Ascending aorta (tissue), 2 donors: ENCODE data around the gene DHRS7C. TPM values are rescaled to one million over a fixed set of nuclear protein-coding genes. Genes with fewer than 3 reads are reported as not detected.
"Not testable (repeated sequence)": the region's sequence is repeated elsewhere in the genome, so short reads cannot be mapped to it uniquely, and the experiment has no call there.

Source experiments
- DNase-seq, 2 donors: peaks; one replicate each; pipeline ENCODE4 v3.0.0-alpha.2; 2019; ENCODE audit warnings: low spot score in 2 of 2
- H3K27ac ChIP-seq, 2 donors: fragments of 200-600 bp; sonication (generic); one replicate each; pipeline ENCODE4 v1.5.1; 2016 to 2017; ENCODE audit warnings: mild to moderate bottlenecking in 1 of 2
- H3K27me3 ChIP-seq: fragments of 200-600 bp; sonication (generic); one replicate; pipeline ENCODE4 v1.5.1; 2017
- H3K36me3 ChIP-seq, 2 donors: fragments of 200-600 bp; sonication (generic); one replicate each; pipeline ENCODE4 v1.5.1; 2016
- H3K4me1 ChIP-seq, 2 donors: fragments of 200-600 bp; sonication (generic); one replicate each; pipeline ENCODE4 v1.5.1; 2016 to 2017; ENCODE audit warnings: mild to moderate bottlenecking in 1 of 2
- H3K4me3 ChIP-seq, 2 donors: fragments of 200-600 bp; sonication (generic); one replicate each; pipeline ENCODE4 v1.5.1; 2016 to 2017; ENCODE audit warnings: mild to moderate bottlenecking in 1 of 2
- H3K9me3 ChIP-seq, 2 donors: fragments of 200-600 bp; sonication (generic); one replicate each; pipeline ENCODE4 v1.5.1; 2016
- CTCF ChIP-seq, 3 experiments: fragments of 200-600 bp in 2 of 3; fragments of 450-650 bp in 1 of 3; sonication (generic) in 2 of 3; IDR thresholded peaks; one replicate each; pipeline ENCODE4 v1.5.1; 2016 to 2019; ENCODE audit warnings: antibody characterized with exemption in 3 of 3, mild to moderate bottlenecking in 1 of 3, moderate library complexity in 1 of 3
- intact Hi-C: fragments of 100-400 bp; cut with DNase I; formaldehyde crosslinking; loops from one replicate; pipeline ENCODE4 v1.15.1; 2023
- total RNA-seq: library from RNA; depleted of rRNA; stranded (reverse); fragments of >200 nt; gene quantifications from one replicate; pipeline ENCODE4 v1.1.0, GENCODE V29; 2016

Gene DHRS7C
- total RNA-seq, 1 donor from 2014 or later = not detected

GRCh38 chr17:9798008-9798407 is 6.6 kb upstream of the DHRS7C start:
- Histone ChIP-seq H3K36me3 (no peaks in the 10 kb centered on the region), H3K4me3 (no peak overlapping the region), H3K9me3 (no peaks in the 10 kb centered on the region), H3K27me3 (no peaks in the 10 kb centered on the region), H3K4me1 (no peaks in the 10 kb centered on the region), H3K27ac (no peak overlapping the region)
- intact Hi-C loops = no loop called here
- TF ChIP-seq CTCF (IDR thresholded peaks at IDR 0.05) = no peak
- no peak for DNase-seq

- no peak overlapping the region for H3K27ac ChIP-seq
- intact Hi-C loops = no loop called here
- TF ChIP-seq CTCF (IDR thresholded peaks at IDR 0.05) = no peak
Measured at GRCh38 chr17:9792181-9792840, 919 bp upstream of the DHRS7C start.

GRCh38 chr17:9790316-9790715 is 1.1 kb downstream of the DHRS7C start:
- no peak overlapping the region for H3K4me3 ChIP-seq
- H3K36me3 ChIP-seq = no peaks in the 10 kb centered on the region
- DNase-seq = no peak
- H3K4me1 ChIP-seq = no peaks in the 10 kb centered on the region
- no peak overlapping the region for H3K27ac ChIP-seq
- TF ChIP-seq CTCF (IDR thresholded peaks at IDR 0.05) = no peak
- no peaks in the 10 kb centered on the region for H3K9me3 ChIP-seq
- no peaks in the 10 kb centered on the region for H3K27me3 ChIP-seq
- intact Hi-C loops = no loop called here

More at GRCh38 chr17:9792181-9792840, 919 bp upstream of the DHRS7C start:
- Histone ChIP-seq H3K4me3 (no peak overlapping the region), H3K4me1 (no peaks in the 10 kb centered on the region), H3K9me3 (no peaks in the 10 kb centered on the region), H3K36me3 (no peaks in the 10 kb centered on the region), H3K27me3 (no peaks in the 10 kb centered on the region)
- DNase-seq = no peak

GRCh38 chr17:9788601-9789000 is 2.8 kb downstream of the DHRS7C start:
- no peaks in the 10 kb centered on the region for H3K36me3 ChIP-seq
- no peaks in the 10 kb centered on the region for H3K27me3 ChIP-seq
- DNase-seq = no peak
- intact Hi-C loops = no loop called here
- H3K4me1 ChIP-seq = no peaks in the 10 kb centered on the region
- H3K4me3 ChIP-seq = no peak overlapping the region
- H3K9me3 ChIP-seq = no peaks in the 10 kb centered on the region
- TF ChIP-seq CTCF (IDR thresholded peaks at IDR 0.05) = no peak
- no peak overlapping the region for H3K27ac ChIP-seq

GRCh38 chr17:9784544-9784943 is 6.8 kb downstream of the DHRS7C start:
- Histone ChIP-seq H3K4me3 (no peak overlapping the region), H3K36me3 (no peaks in the 10 kb centered on the region), H3K4me1 (no peaks in the 10 kb centered on the region), H3K27me3 (no peaks in the 10 kb centered on the region), H3K27ac (no peak overlapping the region), H3K9me3 (no peaks in the 10 kb centered on the region)
- no peak for DNase-seq
- no peak for TF ChIP-seq CTCF (IDR thresholded peaks at IDR 0.05)
- intact Hi-C loops = no loop called here

- intact Hi-C loops, DNase-seq, H3K4me1 ChIP-seq: not testable (repeated sequence)
Measured at GRCh38 chr17:9783465-9783864, 7.9 kb downstream of the DHRS7C start.

More at GRCh38 chr17:9783465-9783864, 7.9 kb downstream of the DHRS7C start:
- not testable (repeated sequence) for H3K27me3 ChIP-seq, H3K27ac ChIP-seq, H3K4me3 ChIP-seq, H3K9me3 ChIP-seq, H3K36me3 ChIP-seq
